GM12873 (cell line): ENCODE measurements around the gene SLC4A7.

Experiments used
- CTCF ChIP-seq: IDR thresholded peaks from 2 replicates; pipeline ENCODE4 v1.5.1; 2012; ENCODE audit warnings: low read depth, mild to moderate bottlenecking, moderate library complexity, low read length, control low read depth; ENCODE audit not compliant: insufficient read depth; ENCODE audit errors: missing control alignments

Gene SLC4A7

GRCh38 chr3:27384191-27384590 lies 100.0 kb downstream of the SLC4A7 start:
- no peak for TF ChIP-seq CTCF

GRCh38 chr3:27380433-27381357 lies 103.5 kb downstream of the SLC4A7 start:
- TF ChIP-seq CTCF: no peak

GRCh38 chr3:27378331-27378730 lies 105.9 kb downstream of the SLC4A7 start:
- no peak for TF ChIP-seq CTCF

GRCh38 chr3:27376109-27376772 lies 107.9 kb downstream of the SLC4A7 start:
- TF ChIP-seq CTCF: no peak

GRCh38 chr3:27368831-27369607 lies 115.2 kb downstream of the SLC4A7 start, which contains the start of gene NEK10:
TSS of gene NEK10 (minus strand) at chr3:27369383. CDS start at chr3:27352882, 16,501 bp downstream.
- TF ChIP-seq CTCF: no peak

GRCh38 chr3:27366062-27366591 lies 118.1 kb downstream of the SLC4A7 start:
- no peak for TF ChIP-seq CTCF
